ENCODE results near the gene SLC9A8. TPM values are rescaled to one million over a fixed set of nuclear protein-coding genes. Genes with fewer than 3 reads are reported as not detected.
A peak's percentile ranks its signal among the peaks of the same experiment; 100 is the strongest.
"Not testable (repeated sequence)": the region's sequence is repeated elsewhere in the genome, so short reads cannot be mapped to it uniquely, and the experiment has no call there.

SLC9A8 gene
- total and polyA plus RNA-seq, 12 donors, result 12.4 to 23.3 (median 17.5) TPM

DNA sequence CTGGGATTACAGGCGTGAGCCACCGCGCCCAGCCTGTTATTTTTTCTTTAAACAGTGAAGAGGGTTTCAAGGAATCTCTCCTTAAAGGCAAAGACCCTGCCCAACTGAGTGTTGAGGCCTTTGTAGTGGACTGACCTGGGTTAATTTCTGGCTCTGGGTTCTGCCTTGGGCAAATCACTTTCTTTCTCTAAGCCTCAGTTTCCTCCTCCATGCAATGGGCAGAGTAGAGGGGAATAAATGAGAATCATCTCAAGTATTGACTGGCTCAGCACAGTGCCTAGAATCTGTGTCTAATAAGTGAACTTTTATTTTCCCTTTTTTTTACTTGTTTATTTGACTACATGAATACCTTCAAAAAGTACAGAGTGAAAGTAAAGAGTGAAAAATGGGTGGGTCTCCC lies 31.0 kb upstream of the SLC9A8 start:
- Histone ChIP-seq H3K4me3 (no peak overlapping the region), H3K27ac (no peak overlapping the region), H3K27me3 (no peaks in the 10 kb centered on the region), H3K9me3 (replicated peaks in 1 of 3) (no peaks in the 10 kb centered on the region), H3K4me1 (replicated peaks in 1 of 2) (peaks cover 14 to 18% of the 10 kb centered on the region in 2 donors), H3K36me3 (replicated peaks in 1 of 2) (no peaks in the 10 kb centered on the region)
- no peak for TF ChIP-seq POLR2A (IDR thresholded peaks at IDR 0.05)
- TF ChIP-seq, protein P1, sequence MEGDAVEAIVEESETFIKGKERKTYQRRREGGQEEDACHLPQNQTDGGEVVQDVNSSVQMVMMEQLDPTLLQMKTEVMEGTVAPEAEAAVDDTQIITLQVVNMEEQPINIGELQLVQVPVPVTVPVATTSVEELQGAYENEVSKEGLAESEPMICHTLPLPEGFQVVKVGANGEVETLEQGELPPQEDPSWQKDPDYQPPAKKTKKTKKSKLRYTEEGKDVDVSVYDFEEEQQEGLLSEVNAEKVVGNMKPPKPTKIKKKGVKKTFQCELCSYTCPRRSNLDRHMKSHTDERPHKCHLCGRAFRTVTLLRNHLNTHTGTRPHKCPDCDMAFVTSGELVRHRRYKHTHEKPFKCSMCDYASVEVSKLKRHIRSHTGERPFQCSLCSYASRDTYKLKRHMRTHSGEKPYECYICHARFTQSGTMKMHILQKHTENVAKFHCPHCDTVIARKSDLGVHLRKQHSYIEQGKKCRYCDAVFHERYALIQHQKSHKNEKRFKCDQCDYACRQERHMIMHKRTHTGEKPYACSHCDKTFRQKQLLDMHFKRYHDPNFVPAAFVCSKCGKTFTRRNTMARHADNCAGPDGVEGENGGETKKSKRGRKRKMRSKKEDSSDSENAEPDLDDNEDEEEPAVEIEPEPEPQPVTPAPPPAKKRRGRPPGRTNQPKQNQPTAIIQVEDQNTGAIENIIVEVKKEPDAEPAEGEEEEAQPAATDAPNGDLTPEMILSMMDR (IDR thresholded peaks at IDR 0.05), result no peak
- 81 to 94% (median 90%) methylated on average over 3 of the region's 3 CpGs for WGBS, 4 donors
- intact Hi-C loops (cut with DNase I), result no loop called here
- DNase-seq, result no peak

DNA sequence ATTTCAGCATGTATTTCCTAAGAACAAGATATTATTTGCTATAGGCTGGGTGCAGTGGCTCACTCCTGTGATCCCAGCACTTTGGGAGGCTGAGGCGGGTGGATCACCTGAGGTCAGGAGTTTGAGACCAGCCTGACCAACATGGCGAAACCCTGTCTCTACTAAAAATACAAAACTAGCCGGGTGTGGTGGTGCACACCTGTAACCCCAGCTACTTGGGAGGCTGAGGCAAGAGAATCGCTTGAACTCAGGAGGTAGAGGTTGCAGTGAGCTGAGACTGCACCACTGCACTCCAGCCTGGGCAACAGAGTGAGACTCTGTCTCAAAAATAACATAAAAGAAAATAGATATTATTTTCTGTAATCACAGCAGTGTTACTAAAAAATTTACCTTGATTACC lies 30.2 kb upstream of the SLC9A8 start:
- intact Hi-C loops (cut with DNase I); DNase-seq; H3K9me3 ChIP-seq (replicated peaks in 1 of 3); H3K36me3 ChIP-seq (replicated peaks in 1 of 2); H3K4me3 ChIP-seq; H3K27me3 ChIP-seq: not testable (repeated sequence)
- 97 to 98% (median 97%) methylated on average over 4 of the region's 4 CpGs for WGBS, 4 donors
- Histone ChIP-seq H3K27ac (peak overlapping the region in 2 of 5 donors; percentile 78 to 84), H3K4me1 (replicated peaks in 1 of 2) (peaks cover 11 to 17% of the 10 kb centered on the region in 2 donors)

DNA sequence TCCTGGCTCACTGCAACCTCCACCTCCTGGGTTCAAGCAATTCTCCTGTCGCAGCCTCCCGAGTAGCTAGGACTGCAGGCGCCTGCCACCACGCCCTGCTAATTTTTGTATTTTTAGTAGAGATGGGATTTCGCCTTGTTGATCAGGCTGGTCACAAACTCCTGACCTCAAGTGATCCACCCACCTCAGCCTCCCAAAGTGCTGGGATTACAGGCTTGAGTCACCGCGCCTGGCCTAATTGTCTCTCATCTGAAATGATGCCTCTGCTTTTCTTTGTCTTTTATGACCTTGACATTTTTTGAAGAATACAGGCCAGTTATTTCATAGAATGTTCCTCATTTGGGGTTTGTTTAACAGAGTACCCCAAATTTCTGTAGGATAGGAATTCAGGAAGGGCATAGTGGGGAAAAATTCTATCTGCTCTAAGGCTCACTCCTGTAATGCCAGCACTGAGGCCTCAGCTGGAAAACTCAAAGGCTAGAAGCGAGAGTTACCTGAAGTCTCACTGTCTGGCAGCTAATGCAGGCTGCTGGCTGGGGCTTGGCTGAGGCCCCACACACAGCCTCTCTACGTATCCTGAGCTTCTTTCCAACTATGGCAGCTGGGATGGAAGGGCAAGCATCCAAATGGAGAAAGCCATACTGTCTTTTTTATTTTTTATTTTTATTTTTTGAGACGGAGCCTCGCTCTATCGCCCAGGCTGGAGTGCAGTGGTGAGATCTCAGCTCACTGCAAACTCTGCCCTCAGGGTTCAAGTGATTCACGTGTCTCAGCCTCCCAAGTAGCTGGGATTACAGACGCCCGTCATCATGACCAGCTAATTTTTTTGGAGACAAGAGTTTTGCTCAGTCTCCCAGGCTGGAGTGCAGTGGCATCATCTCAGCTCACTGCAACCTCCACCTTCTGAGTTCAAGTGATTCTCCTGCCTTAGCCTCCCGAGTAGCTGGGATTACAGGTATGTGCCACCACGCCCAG lies 29.3 kb upstream of the SLC9A8 start:
- H3K9me3 ChIP-seq (replicated peaks in 1 of 3); intact Hi-C loops (cut with DNase I); H3K27me3 ChIP-seq; H3K36me3 ChIP-seq (replicated peaks in 1 of 2); H3K4me3 ChIP-seq: not testable (repeated sequence)
- Histone ChIP-seq H3K27ac (peak overlapping the region; percentile 45 to 87 (median 78)), H3K4me1 (replicated peaks in 1 of 2) (peaks cover 11 to 17% of the 10 kb centered on the region in 2 donors)
- peak in 6 of 7 donors; percentile 51 to 82 (median 67) for DNase-seq
- 61 to 77% (median 68%) methylated on average over 17 of the region's 17 CpGs for WGBS, 4 donors

DNA sequence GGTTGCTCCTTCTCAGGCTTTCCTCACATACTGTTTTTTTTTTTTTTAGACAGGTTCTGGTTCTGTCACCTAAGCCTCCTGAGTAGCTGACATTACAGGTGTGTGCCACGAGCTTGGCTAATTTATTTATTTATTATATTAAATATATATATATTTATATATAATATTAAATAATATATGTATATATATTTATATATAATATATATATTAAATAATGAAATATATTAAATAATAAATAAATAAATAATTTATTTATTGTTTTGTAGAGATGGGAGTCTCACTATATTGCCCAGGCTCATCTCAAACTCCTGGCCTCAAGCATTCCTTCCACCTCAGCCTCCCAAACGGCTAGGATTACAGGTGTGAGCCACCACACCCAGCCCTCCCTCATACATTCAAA lies 28.3 kb upstream of the SLC9A8 start:
- Histone ChIP-seq H3K4me1 (replicated peaks in 1 of 2) (peaks cover 11 to 17% of the 10 kb centered on the region in 2 donors), H3K4me3 (no peak overlapping the region), H3K36me3 (replicated peaks in 1 of 2) (no peaks in the 10 kb centered on the region), H3K27ac (peak overlapping the region in 2 of 5 donors; percentile 45 to 84), H3K27me3 (no peaks in the 10 kb centered on the region), H3K9me3 (replicated peaks in 1 of 3) (no peaks in the 10 kb centered on the region)
- 47 to 71% (median 70%) methylated on average over 2 of the region's 2 CpGs for WGBS, 4 donors
- no peak for DNase-seq
- intact Hi-C loops (cut with DNase I), result no loop called here
- no peak for TF ChIP-seq POLR2A (IDR thresholded peaks at IDR 0.05)
- TF ChIP-seq, protein P1 (IDR thresholded peaks at IDR 0.05), result no peak

DNA sequence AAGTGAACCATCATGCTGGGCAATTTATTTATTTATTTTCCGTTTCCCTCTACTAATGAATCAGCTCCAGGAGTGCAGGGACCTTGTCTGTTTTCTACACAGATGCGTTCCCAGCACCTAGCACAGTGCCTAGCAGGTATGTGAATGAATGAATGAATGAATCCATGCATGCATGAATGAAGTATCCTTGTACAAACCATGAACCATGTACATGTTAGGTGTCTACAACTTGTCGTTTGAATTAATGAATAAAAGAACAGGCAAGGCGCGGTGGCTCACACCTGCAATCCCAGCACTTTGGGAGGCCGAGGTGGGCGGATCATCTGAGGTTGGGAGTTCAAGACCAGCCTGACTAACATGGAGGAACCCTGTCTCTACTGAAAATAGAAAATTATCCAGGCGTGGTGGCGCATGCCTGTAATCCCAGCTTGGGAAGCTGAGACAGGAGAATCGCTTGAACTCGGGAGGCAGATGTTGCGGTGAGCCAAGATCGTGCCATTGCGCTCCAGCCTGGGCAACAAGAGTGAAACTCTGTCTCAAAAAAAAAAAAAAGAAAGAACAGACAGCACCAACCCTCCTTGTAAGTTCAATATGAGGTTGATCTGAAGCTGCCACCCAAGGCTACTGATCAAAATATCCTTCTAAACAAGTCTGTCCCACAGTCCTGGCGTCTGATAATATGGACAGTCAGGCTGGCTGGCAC lies 27.3 kb upstream of the SLC9A8 start:
- Histone ChIP-seq H3K27me3 (no peaks in the 10 kb centered on the region), H3K27ac (no peak overlapping the region), H3K9me3 (replicated peaks in 1 of 3) (no peaks in the 10 kb centered on the region), H3K4me3 (no peak overlapping the region), H3K36me3 (replicated peaks in 1 of 2) (no peaks in the 10 kb centered on the region), H3K4me1 (replicated peaks in 1 of 2) (peaks cover 21 to 23% of the 10 kb centered on the region in 2 donors)
- DNase-seq, result no peak
- intact Hi-C loops (cut with DNase I), result no loop called here
- WGBS, 4 donors, result 88 to 93% (median 90%) methylated on average over 12 to 15 of the region's 15 CpGs
- no peak for TF ChIP-seq POLR2A (IDR thresholded peaks at IDR 0.05)
- TF ChIP-seq, protein P1 (IDR thresholded peaks at IDR 0.05), result no peak

Measured in adrenal gland (tissue), 12 donors.